Measurements from ENCODE around the gene PEX12.
"Not testable (repeated sequence)": the region's sequence is repeated elsewhere in the genome, so short reads cannot be mapped to it uniquely, and the experiment has no call there.

PEX12 gene

DNA sequence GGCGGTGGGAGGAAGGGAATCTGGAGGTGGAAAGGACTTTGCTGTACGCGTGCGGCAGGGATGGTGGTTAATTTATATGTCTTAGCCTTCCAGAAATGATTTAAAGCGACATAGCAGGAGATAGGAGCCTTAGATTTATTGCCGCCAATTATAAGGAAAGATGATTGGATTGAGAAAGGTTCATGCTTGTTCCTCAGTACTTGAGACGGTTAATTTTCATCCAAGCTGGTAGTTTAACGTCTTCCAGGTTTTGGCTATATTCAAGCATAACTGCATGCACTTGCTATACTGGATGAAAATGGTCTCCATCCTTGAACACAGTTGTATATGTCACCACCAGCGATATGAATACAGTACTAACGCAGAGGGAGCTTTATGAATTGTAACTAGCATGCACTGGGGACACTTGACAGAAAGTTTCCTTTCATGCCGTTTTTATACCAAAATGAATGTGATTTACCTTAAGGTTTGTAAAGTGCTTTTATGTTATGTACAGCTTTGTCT, 610 bp upstream of the PEX12 start:
- DNase-seq (ENCODE audit: low spot score): no peak

DNA sequence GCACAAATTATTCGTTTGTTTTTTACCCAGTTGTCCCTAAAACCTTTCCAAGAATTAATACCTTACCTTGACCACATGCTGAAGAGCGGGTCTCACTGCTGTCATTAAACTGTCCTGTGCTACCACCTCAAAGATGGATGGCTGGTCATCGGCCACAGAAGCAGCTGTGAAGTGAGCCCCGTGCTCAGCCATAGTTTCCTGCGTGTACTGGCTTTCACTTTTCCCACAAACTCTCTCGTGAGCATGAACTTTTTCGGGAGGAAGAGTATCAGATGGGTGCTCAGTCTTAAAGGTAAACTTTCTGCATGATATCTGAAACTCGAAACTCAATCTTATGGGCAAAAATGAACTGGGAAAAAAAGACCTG, 558 bp downstream of the PEX12 start:
- DNase-seq (ENCODE audit: low spot score): no peak

DNA sequence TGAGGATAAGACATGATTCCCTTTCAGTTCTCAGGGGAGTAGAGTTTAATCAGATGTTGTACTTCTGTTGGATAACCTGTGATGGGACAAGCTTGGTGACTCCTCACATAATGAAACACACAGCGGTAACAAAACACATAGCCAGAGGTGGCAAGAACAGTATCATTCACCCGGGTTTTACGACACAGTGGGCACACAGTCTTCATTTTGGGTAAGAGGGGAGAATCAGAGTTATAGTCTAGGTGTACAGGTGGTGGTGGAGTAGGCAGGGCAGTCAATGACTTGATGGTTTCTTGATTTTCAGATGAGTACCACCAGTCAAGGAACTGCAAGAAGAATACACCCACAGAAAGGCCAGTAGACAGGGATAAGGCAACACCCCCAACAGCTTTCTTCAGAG, 2.6 kb downstream of the PEX12 start:
- DNase-seq (ENCODE audit: low spot score): no peak

DNA sequence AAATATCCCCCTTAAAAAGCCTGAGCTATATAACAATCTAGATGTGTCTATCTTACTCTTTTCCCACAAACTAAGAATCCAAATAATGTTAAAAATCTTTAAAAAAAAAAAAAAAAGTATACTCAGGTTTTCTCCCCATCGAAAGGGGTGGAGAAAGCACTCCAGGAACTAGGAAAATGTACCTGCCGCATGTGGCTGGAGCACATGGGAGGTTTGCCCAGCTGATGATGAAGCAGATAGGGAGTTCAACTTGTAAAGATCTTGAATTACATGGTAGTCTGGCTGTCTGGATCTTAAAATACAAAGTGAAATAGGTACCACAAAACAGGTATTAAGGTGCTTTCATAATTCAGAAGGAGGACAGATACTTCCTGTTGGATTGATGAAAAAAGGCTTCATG, 9.0 kb downstream of the PEX12 start:
- DNase-seq (ENCODE audit: low spot score): no peak

DNA sequence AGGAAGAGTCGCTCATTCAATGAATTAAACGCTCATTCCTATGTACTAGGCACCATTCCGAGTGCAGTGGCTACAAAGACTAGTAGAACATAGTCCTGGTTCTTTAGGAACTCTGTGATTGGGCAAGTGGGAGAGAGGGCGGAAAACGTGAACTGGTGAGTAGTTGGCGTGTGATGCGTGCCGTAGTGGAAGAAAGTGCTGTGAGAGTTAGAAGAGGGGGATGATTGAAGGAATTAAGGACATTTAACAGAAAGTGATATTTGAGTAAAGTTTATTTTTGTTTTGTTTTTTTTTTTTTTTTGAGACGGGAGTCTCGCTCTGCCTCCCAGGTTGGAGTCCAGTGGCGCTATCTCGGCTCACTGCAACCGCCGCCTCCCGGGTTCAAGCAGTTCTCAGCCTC, 9.8 kb downstream of the PEX12 start:
- DNase-seq (ENCODE audit: low spot score): no peak

DNA sequence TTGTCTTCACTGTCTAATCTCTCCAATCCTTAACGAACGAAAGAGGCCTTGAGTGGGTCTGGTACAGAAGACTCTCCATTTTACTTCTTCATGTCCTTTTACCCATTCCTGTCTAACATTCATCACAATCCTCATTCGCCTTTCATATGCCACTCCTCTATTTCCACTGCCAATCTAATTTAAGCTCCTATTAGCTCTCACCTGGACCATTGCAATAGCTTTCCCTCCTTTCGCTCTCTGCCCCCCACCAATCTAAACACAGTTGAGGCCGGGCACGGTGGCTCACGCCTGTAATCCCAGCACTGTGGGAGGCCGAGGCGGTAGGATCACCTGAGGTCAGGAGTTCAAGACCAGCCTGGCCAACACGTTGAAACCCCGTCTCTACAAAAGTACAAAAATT, 11.4 kb downstream of the PEX12 start:
- no peak for DNase-seq (ENCODE audit: low spot score)

DNA sequence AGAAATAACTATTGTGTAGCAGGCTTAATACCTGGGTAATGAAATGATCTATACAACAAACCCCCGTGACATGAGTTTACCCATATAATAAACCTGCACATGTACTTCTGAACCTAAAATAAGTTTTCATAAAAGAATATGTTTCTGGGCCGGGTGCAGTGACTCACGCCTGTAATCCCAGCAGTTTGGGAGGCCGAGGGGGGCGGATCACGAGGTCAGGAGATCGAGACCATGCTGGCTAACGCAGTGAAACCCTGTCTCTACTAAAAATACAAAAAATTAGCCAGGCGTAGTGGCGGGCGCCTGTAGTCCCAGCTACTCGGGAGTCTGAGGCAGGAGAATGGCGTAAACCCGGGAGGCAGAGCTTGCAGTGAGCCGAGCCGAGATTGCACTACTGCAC, 15.2 kb downstream of the PEX12 start:
- not testable (repeated sequence) for DNase-seq (ENCODE audit: low spot score)

DNA sequence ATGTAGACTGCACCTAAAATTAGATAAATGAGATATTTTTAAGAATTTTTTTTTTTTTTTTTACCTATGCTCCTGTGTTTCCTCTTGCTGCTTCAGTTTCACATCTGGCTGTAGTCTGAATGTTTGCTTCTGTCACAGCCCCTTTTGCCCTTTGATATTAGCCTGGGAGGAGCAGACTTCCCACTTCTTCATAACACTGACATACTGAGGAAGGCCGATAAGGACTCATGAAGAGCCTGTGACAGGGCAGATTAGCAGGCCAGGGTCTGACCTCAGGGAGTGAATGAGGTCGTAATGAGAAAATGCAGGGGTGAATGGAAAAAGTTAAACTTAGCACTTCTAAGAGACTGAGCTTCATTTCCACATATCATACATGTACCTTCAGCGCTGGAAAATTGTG, 17.7 kb downstream of the PEX12 start, which contains the start of gene SLFN14:
TSS of gene SLFN14 (minus strand) at position 117 of the 400 bp plus-strand sequence. CDS start 2,757 bp downstream, outside the sequence.
- DNase-seq (ENCODE audit: low spot score): no peak

DNA sequence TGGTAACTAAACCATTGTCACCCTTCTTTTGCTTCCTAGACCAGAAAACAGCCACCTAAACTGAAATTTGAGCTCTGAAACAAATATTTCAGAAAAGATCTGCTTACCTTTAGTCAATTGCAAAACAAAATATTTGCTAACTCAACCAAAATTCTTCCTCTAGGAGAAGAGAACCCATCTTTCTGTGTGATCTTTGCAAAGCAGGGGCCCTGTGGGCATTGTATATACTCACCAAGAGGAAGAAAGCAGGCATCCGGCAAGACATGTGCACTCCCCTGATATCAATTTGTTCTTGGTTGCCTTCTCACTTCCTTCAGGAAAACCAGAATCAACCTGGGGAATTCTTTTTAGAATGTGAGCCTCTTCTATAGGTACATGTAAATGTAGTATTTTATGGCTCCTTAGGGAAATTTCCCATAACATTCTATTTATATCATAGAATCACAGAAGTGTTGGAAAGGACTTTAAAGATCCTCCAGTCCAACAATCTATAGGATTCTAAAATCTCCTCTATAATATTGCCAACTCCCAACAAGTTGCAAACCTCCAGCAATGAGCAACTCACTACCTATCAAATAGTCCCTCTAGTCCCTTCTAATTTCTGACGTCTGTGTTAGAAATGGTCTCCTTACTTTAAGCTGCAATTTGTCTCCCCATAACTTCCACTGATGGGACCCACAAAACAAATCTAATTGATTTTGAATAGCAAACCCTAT, 18.7 kb downstream of the PEX12 start:
- no peak for DNase-seq (ENCODE audit: low spot score)

DNA sequence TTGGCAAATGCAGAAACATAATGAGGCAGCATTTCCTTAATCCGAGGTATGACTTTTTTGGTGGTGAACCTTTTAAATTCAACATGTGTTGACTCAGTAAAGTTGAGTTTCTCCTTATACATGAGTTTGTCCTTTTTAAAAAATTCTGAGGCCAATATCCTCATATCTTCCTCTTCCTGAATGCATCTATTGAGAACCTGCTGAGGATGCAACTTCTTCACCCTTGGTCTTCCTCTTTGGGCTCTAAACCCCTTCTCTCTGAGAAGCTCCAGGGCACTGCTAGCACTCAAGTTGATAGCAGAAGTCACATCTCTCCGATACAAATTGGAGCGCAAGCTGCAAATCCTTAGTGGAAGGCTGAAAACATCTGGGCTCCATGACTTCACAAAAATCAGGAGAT, 21.0 kb downstream of the PEX12 start:
- no peak for DNase-seq (ENCODE audit: low spot score)

DNA sequence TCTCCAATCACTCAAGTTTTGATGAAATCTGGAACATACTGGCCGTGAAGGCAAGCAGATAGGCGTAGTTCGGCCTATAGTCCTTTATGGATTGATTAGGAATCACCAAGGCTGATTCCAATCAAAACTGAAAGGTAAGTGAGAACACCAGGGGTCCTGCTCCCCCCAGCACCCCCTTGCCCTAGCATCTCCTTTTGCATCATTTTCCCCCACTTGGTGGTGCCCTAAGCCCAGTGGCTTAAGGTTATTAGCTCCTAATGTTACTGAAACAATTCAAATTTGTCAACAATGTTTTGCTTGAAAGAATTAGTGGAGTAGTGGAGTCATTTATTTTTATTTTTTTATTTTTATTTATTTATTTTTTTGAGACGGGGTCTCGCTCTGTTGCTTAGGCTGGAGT, 22.7 kb downstream of the PEX12 start:
- DNase-seq (ENCODE audit: low spot score): no peak

DNA sequence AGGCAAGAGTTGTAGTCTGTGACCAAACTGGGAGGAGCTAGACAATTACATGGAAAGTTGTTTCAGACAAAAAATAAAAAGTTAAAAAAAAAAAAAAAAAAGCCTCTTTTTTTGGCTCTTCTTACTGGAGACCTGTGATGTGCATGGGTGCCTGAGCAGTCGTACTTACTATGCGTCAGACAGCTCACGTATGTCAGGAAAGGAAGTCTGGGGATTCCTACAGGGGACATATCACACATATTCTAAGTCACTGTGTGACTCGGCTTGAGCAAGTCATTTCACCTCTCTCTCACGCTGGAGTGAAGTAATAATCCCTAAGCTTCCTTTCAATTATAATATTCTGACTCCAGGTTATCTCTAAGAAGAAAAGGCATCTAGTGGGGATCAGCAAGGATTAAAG, 23.7 kb downstream of the PEX12 start:
- DNase-seq (ENCODE audit: low spot score): no peak

DNA sequence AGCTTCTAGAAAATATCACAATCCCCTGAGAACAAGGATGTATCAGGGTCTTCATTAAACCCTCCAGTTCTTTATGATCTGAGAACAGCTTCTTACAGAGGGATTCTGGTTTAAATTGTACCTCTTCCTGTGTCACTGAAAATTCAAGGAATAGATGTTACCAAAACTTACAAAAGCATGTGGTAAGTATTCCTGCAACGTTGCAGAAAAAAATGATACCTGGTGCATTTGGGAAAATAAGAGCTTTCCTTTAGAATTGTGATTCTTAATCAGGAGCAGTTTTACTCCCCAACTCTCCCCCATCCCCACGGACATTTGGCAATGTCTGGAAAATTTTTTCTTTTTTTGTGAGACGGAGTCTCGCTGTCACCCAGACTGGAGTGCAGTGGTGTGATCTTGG, 25.1 kb downstream of the PEX12 start:
- no peak for DNase-seq (ENCODE audit: low spot score)

DNA sequence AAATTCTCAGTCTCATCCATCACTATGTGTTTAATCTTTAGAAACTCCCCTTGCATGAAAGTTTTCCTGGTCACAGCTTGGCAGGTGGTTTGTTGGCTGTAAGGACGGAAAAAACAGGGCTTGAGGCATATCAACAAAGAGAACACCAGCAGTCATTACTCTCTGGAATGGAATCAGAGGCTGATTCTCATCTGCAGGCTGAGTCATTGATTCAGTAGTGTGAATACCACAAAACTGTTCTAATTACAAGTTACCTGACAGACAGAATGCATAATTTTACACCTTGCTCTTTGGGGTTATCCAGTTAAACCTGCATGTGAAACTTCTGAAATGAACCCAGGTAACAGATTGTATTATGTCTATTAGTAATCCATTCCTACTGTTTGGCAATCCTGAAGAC, 29.4 kb downstream of the PEX12 start:
- no peak for DNase-seq (ENCODE audit: low spot score)

DNA sequence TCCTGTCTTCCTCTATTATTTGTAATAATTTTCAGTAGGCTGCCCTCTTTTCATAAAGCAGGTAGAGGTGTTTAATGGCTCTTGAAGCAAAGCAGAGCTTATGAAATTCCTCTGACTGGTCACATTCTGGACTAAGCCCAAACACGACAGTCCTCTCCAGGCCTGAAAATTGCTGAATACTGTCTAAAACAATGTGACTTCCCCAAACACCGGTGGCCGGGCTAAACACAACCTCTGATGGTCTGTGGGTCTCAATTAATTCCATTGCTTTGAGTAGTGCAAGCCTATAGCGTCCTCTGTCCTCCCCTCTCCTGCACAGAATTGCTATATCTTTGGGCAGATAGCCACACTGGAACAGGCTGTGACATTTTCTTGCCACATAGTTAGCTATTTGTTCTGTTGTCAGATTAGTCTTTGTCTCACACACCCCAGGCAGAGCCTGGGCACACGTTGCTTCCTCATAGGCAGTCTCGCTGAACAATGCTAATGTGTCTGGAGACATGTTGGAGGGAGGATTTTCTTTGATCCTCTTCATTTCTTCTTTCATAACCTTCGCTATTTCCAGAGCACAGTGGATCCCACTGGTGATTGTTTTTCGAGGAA, 30.1 kb downstream of the PEX12 start:
- no peak for DNase-seq (ENCODE audit: low spot score)

DNA sequence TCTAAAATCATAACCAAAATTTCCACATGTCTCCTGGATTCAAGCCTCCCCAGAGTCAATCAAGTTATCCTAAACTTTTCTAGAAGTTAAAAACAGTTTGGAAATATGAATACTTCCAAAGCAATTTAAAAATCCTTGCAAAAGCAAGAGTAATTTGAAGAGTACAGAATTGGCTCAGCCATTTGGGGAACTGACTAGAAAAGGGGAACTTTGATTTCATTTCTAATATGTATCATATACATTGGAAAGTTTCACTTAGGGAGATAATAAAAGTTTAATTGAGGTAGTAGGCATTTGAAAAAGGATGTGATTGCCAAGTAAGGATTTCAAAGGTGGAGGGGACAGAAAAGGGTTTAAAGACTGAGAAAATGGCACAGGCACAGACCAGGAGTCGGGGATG, 31.9 kb downstream of the PEX12 start:
- DNase-seq (ENCODE audit: low spot score): no peak

DNA sequence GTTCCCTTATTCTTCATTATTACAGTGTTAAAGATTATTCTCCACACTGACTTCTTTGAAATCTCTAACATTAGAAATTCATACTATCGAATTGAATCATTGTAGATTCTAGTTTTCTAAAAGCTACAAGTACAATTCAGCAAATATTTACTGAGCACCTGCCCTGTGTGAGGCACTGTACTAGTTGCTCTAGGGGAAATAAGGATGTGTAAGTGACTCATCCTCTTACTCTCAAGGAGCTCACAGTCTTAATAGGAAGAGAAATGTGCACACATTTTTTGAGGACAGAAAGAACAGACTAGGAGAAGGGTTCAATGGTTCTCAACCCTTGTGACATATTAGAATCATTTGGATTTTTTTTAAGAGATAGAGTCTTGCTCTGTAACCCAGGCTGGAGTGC, 33.2 kb downstream of the PEX12 start:
- DNase-seq (ENCODE audit: low spot score): no peak

DNA sequence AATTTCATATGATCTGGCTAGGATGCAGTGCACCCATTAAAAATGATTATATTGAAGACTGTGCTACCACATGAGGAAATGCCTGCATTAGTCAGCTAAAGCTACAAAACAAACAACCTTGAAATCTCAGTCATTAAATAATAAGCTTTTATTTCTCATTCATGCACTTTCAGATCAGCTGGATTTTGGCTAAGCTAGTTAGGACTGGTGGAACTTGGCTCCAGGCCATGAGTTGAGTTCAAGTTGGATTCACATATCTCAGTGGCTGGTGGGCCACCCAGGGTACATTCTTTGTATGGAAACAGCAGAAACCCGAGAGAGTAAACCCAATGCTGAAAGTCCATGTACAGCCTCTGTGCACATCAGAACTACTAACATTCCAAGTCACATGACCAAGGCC, 34.5 kb downstream of the PEX12 start:
- no peak for DNase-seq (ENCODE audit: low spot score)

DNA sequence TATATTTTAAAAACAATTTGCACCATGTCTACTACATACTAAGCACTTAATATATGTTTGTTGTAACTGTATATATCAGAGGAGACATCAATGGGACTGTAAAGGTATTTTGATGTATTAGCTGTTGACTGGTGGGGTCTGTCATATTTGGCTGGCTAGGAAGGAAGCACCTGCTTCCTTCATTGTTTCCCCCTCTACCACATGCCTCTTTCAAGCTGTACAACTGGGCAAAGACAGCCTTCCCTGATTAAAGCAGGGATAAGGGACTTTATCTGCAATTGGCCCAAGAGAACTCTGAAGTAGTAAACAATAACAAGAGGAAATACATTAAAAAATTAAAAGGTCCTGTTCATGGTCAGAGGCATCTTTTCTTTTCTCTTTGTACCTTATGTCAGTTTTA, 35.4 kb downstream of the PEX12 start:
- no peak for DNase-seq (ENCODE audit: low spot score)

DNA sequence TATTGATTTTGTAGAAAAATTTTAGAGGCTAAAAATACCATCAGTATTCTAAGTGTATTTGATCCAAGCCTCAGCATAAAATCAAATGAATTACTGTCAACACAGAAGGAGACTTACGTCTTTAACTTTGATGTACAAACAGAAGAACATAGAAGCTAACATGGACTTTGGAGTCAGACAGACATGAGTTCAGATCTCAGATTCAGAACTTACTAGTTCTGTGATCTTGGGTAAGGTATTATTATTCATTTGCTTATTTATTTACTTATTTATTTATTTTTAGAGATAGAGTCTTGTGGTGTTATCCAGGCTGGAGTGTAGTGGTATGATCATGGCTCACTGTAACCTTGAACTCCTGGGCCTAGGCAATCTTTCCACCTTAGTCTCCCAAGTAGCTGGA, 36.9 kb downstream of the PEX12 start:
- no peak for DNase-seq (ENCODE audit: low spot score)

DNA sequence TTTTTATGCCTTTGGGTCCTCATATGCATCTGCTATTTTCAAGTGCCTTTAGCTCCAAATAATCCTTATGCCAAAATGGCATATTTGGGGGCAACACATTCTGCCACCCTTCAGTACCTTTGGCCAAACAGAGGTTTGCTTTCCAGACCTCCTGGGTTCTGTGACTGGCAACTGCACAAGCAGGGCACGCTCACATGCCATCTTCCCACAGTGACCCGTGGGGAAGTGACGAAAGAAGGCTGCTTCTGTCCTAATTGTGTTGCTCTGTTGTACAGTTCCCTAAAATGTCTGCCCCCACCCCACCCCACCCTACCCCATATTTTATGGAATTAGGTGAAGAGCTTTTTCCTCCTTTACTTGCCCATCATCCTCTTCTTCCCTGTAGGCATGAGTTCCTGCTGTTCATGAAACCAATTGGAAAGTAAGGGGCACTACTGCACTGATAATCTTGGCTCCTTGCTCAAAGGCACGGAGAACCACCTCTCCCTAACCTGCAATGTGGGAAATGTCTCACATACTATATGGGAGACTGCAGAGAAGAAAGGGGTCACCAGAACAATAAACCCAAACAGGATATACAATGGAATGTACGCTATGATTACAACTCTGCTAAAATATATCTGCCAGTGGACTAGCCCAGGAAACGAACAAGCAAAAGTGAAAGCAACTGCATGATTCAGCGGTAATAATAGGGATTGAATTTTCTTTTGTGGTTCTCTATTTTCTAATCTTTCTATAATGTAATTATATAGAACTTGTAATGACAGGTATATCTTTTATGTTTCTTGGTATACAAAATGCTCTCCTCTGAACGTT, 37.6 kb downstream of the PEX12 start:
- DNase-seq (ENCODE audit: low spot score): no peak

DNA sequence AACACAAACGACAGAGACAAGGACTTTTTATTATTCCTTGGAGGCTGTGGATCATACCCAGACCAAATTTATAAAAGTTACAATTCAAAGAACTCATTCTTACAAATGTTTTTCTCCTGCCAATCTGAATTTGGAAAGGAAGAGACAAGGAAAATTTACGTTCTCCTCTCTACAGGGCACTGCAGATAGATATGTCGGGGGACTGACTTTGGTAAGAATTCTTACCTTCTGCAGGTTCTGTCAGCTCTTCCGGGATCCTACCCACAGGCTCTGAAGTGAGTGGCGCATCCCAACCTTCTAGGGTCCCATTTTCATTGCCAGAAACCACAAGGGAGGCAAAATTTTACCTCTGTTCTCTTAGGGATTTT, 38.7 kb downstream of the PEX12 start:
- DNase-seq (ENCODE audit: low spot score): no peak

DNA sequence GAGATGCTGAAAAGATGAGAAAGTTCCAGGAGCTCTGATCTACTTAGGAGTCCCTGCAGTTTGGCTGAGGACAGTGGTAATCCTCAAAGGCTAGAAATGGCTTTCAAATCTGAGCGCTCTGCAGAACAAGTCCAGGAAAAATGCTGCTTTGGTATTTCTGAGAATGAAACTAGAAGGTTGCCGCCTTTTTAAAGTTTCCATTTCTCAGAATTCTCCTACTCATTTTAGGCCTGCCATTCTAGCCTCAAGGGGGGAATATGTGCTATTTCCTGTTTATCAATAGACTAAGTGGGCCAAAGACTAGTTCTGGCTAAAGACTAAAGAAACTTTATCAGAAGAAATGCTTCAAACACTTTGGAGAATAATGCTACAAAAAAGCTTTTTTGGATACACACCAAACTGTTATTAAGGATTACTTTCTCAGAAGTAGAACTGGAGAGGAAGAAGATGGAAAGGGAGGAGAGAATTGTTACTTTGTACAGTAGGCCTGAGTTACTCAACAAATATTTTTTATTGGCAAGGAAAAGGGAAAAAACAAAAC, 40.7 kb downstream of the PEX12 start, which contains the start of gene SLFN12L:
TSS of gene SLFN12L (minus strand) at position 78 of the 541 bp plus-strand sequence. CDS start 15,314 bp downstream, outside the sequence.
- no peak for DNase-seq (ENCODE audit: low spot score)

All from left forelimb (tissue), 1 donor.